ENCODE measurements around the gene IGSF9.

GRCh38 chr1:159977364-159978106, 32.1 kb upstream of the IGSF9 start:
- no peak for TF ChIP-seq CTCF (conservative IDR thresholded peaks at IDR 0.05; ENCODE audit: low read depth, low read length)
- TF ChIP-seq EZH2 (IDR thresholded peaks at IDR 0.05; ENCODE audit: low read length, unreplicated experiment): no peak

All from PC-3 (cell line).